ENCODE data around the gene MLLT6.

Gene MLLT6

GRCh38 chr17:38746849-38747462 lies 41.9 kb downstream of the MLLT6 start:
- no peak for DNase-seq (ENCODE audit: extremely low spot score)
- ChIA-PET CTCF (interaction anchor here (1.8 kb wide), 1 partner anchor 12 kb away, joined by 9 read pairs; no protein-coding TSS in a partner anchor), POLR2A (interaction anchor here (1.0 to 1.9 kb wide), 3 partner anchors 45 to 107 kb away, joined by 3 to 8 read pairs (median 3); partner anchors contain the start of genes PIP4K2B and RPL23)
- TF ChIP-seq TARDBP (IDR thresholded peaks at IDR 0.05) (no peak), BHLHE40 (IDR thresholded peaks at IDR 0.05; ENCODE audit: borderline replicate concordance) (no peak), L3MBTL2 (conservative IDR thresholded peaks at IDR 0.05) (no peak), FOXM1 (IDR thresholded peaks at IDR 0.05; ENCODE audit: borderline replicate concordance) (no peak), FOXA1 (IDR thresholded peaks at IDR 0.05) (no peak), NFRKB (IDR thresholded peaks at IDR 0.05) (no peak), SUZ12 (IDR thresholded peaks at IDR 0.05) (no peak), SP1 (IDR thresholded peaks at IDR 0.05) (no peak), ELF4 (IDR thresholded peaks at IDR 0.05) (no peak), LEF1 (IDR thresholded peaks at IDR 0.05; ENCODE audit: borderline replicate concordance) (no peak), HDGF (IDR thresholded peaks at IDR 0.05; ENCODE audit: borderline replicate concordance) (no peak), PKNOX1 (IDR thresholded peaks at IDR 0.05) (no peak), CTBP1 (IDR thresholded peaks at IDR 0.05; ENCODE audit: borderline replicate concordance) (no peak), ARNT (IDR thresholded peaks at IDR 0.05) (no peak)

GRCh38 chr17:38747463-38748148 lies 42.5 kb downstream of the MLLT6 start:
- CTCF ChIA-PET: interaction anchor here (0.7 kb wide), 1 partner anchor 19 kb away, joined by 3 read pairs; no protein-coding TSS in a partner anchor
- POLR2A ChIA-PET: no interaction called here
- no peak for DNase-seq (ENCODE audit: extremely low spot score)
- no peak for TF ChIP-seq ARNT (IDR thresholded peaks at IDR 0.05)
- TF ChIP-seq ZNF384 (IDR thresholded peaks at IDR 0.05): no peak
- no peak for TF ChIP-seq FOXA1 (IDR thresholded peaks at IDR 0.05)
- no peak for TF ChIP-seq CTBP1 (IDR thresholded peaks at IDR 0.05; ENCODE audit: borderline replicate concordance)
- no peak for TF ChIP-seq PKNOX1 (IDR thresholded peaks at IDR 0.05)
- no peak for TF ChIP-seq SP1 (IDR thresholded peaks at IDR 0.05)
- TF ChIP-seq LEF1 (IDR thresholded peaks at IDR 0.05; ENCODE audit: borderline replicate concordance): no peak

- TF ChIP-seq LEF1 (IDR thresholded peaks at IDR 0.05; ENCODE audit: borderline replicate concordance): no peak
- no peak for TF ChIP-seq FOXK2 (IDR thresholded peaks at IDR 0.05)
- TF ChIP-seq ELF4 (IDR thresholded peaks at IDR 0.05): no peak
- TF ChIP-seq PKNOX1 (IDR thresholded peaks at IDR 0.05): no peak
- TF ChIP-seq ZNF384 (IDR thresholded peaks at IDR 0.05): no peak
- TF ChIP-seq NFRKB (IDR thresholded peaks at IDR 0.05): no peak
- TF ChIP-seq SUZ12 (IDR thresholded peaks at IDR 0.05): no peak
- peak; percentile 70 for DNase-seq (ENCODE audit: extremely low spot score)
- CTCF ChIA-PET: interaction anchor here (0.7 kb wide), 1 partner anchor 19 kb away, joined by 3 read pairs; no protein-coding TSS in a partner anchor
- POLR2A ChIA-PET: interaction anchor here (0.9 to 1.7 kb wide), 3 partner anchors 20 to 113 kb away, joined by 3 to 5 read pairs (median 3); no protein-coding TSS in a partner anchor
Measured at GRCh38 chr17:38748149-38748891, 43.2 kb downstream of the MLLT6 start, which contains the start of gene PCGF2. TSS of gene PCGF2 (minus strand) at chr17:38748336. CDS start at chr17:38740402, 7,934 bp downstream.

GRCh38 chr17:38748892-38749222 lies 43.8 kb downstream of the MLLT6 start:
- no peak for DNase-seq (ENCODE audit: extremely low spot score)
- POLR2A ChIA-PET: interaction anchor here (0.9 to 2.3 kb wide), 11 partner anchors 18 to 451 kb away, joined by 3 to 19 read pairs (median 3); partner anchors contain the start of genes CISD3, PIP4K2B and RPL19
- no peak for TF ChIP-seq ZNF384 (IDR thresholded peaks at IDR 0.05)
- TF ChIP-seq ARNT (IDR thresholded peaks at IDR 0.05): no peak
- TF ChIP-seq L3MBTL2 (conservative IDR thresholded peaks at IDR 0.05): no peak
- no peak for TF ChIP-seq CTBP1 (IDR thresholded peaks at IDR 0.05; ENCODE audit: borderline replicate concordance)
- no peak for TF ChIP-seq TARDBP (IDR thresholded peaks at IDR 0.05)
- no peak for TF ChIP-seq FOXK2 (IDR thresholded peaks at IDR 0.05)
- TF ChIP-seq SUZ12 (IDR thresholded peaks at IDR 0.05): no peak
- TF ChIP-seq FOXA1 (IDR thresholded peaks at IDR 0.05): no peak
- TF ChIP-seq SP1 (IDR thresholded peaks at IDR 0.05): no peak
- no peak for TF ChIP-seq LEF1 (IDR thresholded peaks at IDR 0.05; ENCODE audit: borderline replicate concordance)
- CTCF ChIA-PET: interaction anchor here (1.1 kb wide), 1 partner anchor 14 kb away, joined by 7 read pairs; no protein-coding TSS in a partner anchor

GRCh38 chr17:38749223-38750043 lies 44.4 kb downstream of the MLLT6 start:
- POLR2A ChIA-PET: interaction anchor here (0.6 to 2.3 kb wide), 21 partner anchors 11 to 450 kb away, joined by 3 to 19 read pairs (median 3); partner anchors contain the start of genes CISD3, EPOP, PIP4K2B and RPL19
- no peak for DNase-seq (ENCODE audit: extremely low spot score)
- CTCF ChIA-PET: interaction anchor here (0.8 to 1.1 kb wide), 2 partner anchors 15 to 403 kb away, joined by 4 to 7 read pairs; no protein-coding TSS in a partner anchor
- TF ChIP-seq L3MBTL2 (conservative IDR thresholded peaks at IDR 0.05) (peak; percentile 81), TARDBP (IDR thresholded peaks at IDR 0.05) (no peak), HDGF (IDR thresholded peaks at IDR 0.05; ENCODE audit: borderline replicate concordance) (no peak)

Data from HEK293T (cell line).